Endothelial cell of umbilical vein (primary cell): ENCODE data around the gene MTSS2. TPM values are rescaled to one million over a fixed set of nuclear protein-coding genes. Genes with fewer than 3 reads are reported as not detected.

ENCODE experiments used
- BruUV-seq: library from RNA; stranded (reverse); fragments of 400-500 nt; replicated peaks from 2 replicates; lab custom pipeline; 2021; lab: Mats Ljungman, UMichigan
- CTCF ChIA-PET: fragments of 300-600, 350-600 bp; sonication (Branson Sonifier 250); formaldehyde crosslinking; loops from one replicate; lab custom pipeline; 2021; ENCODE audit warnings: antibody characterized with exemption, inconsistent platforms; lab: Charles Lee
- POLR2A ChIA-PET: fragments of 300-600, 350-600 bp; sonication (Branson Sonifier 250); formaldehyde crosslinking; loops from one replicate; lab custom pipeline; 2021; ENCODE audit warnings: antibody characterized with exemption, inconsistent platforms; lab: Charles Lee
- DNase-seq: peaks from one replicate; pipeline ENCODE4 v3.0.0-alpha.2; 2011; ENCODE audit warnings: low read depth, low spot score
- FAIRE-seq: peaks from 2 replicates; lab custom pipeline; 2011; peaks lifted over from hg19 to GRCh38; lab: Jason Lieb, UNC
- H2AFZ ChIP-seq: 2 replicates; pipeline ENCODE4 v1.6.0; 2012; ENCODE audit warnings: low read depth, low read length, control low read depth, inconsistent platforms
- H3K27ac ChIP-seq: 2 replicates; pipeline ENCODE4 v1.5.1; 2011; ENCODE audit warnings: low read depth, mild to moderate bottlenecking, control low read depth, low read length, moderate library complexity; ENCODE audit not compliant: insufficient read depth
- H3K27me3 ChIP-seq, 2 experiments: 2 replicates each; pipeline versions ENCODE4 v1.6.0 to v1.6.1; 2011; ENCODE audit warnings: low read length in 2 of 2, mixed read lengths in 1 of 2; ENCODE audit not compliant: control insufficient read depth in 2 of 2, insufficient read depth in 2 of 2
- H3K36me3 ChIP-seq, 2 experiments: 2 replicates in 1 of 2; 3 replicates in 1 of 2; pipeline ENCODE4 v1.5.1; 2011; ENCODE audit warnings: low read length in 2 of 2, mild to moderate bottlenecking in 1 of 2, moderate library complexity in 1 of 2; ENCODE audit not compliant: control insufficient read depth in 2 of 2, insufficient read depth in 2 of 2; ENCODE audit errors: extremely low read depth in 1 of 2
- H3K4me1 ChIP-seq: 3 replicates; pipeline ENCODE4 v1.5.1; 2011; ENCODE audit warnings: mild to moderate bottlenecking, low read length; ENCODE audit not compliant: control insufficient read depth, insufficient read depth; ENCODE audit errors: extremely low read depth
- H3K4me2 ChIP-seq: 2 replicates; pipeline ENCODE4 v1.6.1; 2011; ENCODE audit warnings: low read length, control low read depth, mixed read lengths; ENCODE audit not compliant: insufficient read depth
- H3K4me3 ChIP-seq, 3 experiments: fragments of 200-600 bp in 1 of 3; sonication (generic), shearing (Covaris generic) in 1 of 3; replicated peaks in 1 of 3; 2 replicates each; pipeline ENCODE4 v1.5.1; 2011 to 2016; ENCODE audit warnings: control low read depth in 3 of 3, low read length in 3 of 3, mild to moderate bottlenecking in 2 of 3, inconsistent platforms in 1 of 3, low read depth in 1 of 3, moderate library complexity in 1 of 3; ENCODE audit not compliant: insufficient read depth in 1 of 3
- H3K79me2 ChIP-seq: 2 replicates; pipeline ENCODE4 v1.6.0; 2012; ENCODE audit warnings: low read length, inconsistent platforms; ENCODE audit not compliant: control insufficient read depth, insufficient read depth
- H3K9ac ChIP-seq: replicated peaks from 2 replicates; pipeline ENCODE3; 2011; ENCODE audit warnings: low read length, control low read depth; ENCODE audit not compliant: insufficient read depth; ENCODE audit errors: extremely low read depth
- H3K9me1 ChIP-seq: replicated peaks from 3 replicates; pipeline ENCODE4 v1.6.0; 2011; ENCODE audit warnings: mild to moderate bottlenecking, low read length; ENCODE audit not compliant: control insufficient read depth, insufficient read depth; ENCODE audit errors: extremely low read depth
- H3K9me3 ChIP-seq: replicated peaks from 2 replicates; pipeline ENCODE4 v1.5.1; 2012; ENCODE audit warnings: low read length, inconsistent platforms; ENCODE audit not compliant: control insufficient read depth, insufficient read depth
- H4K20me1 ChIP-seq: replicated peaks from 2 replicates; pipeline ENCODE3; 2011; ENCODE audit warnings: mild to moderate bottlenecking, low read length; ENCODE audit not compliant: control insufficient read depth, insufficient read depth; ENCODE audit errors: extremely low read depth
- EZH2 ChIP-seq: IDR thresholded peaks from 2 replicates; pipeline ENCODE4 v1.6.1; 2012; ENCODE audit warnings: borderline replicate concordance, low read depth, mild to moderate bottlenecking, moderate library complexity, low read length, inconsistent platforms; ENCODE audit not compliant: severe bottlenecking
- JUN ChIP-seq: IDR thresholded peaks from 2 replicates; pipeline ENCODE4 v1.6.1; 2011; ENCODE audit warnings: borderline replicate concordance, low read depth; ENCODE audit not compliant: insufficient read length, insufficient read depth
- POLR2A ChIP-seq: IDR thresholded peaks from 2 replicates; pipeline ENCODE4 v1.6.1; 2012; ENCODE audit warnings: low read depth, mild to moderate bottlenecking, control low read depth, low read length
- POLR2AphosphoS5 ChIP-seq: IDR thresholded peaks from 2 replicates; pipeline ENCODE4 v1.6.1; 2012; ENCODE audit warnings: low read depth, mild to moderate bottlenecking, control low read depth, low read length, moderate library complexity; ENCODE audit not compliant: insufficient read depth
- dilution Hi-C: fragments of 300-500 bp; cut with MboI; formaldehyde crosslinking; loops from one replicate; pipeline ENCODE4 v1.15.0; 2019; ENCODE audit warnings: low sequenced_read_pairs; ENCODE audit not compliant: extremely low pct_ligation_motif_present
- intact Hi-C: fragments of 100-400 bp; cut with micrococcal nuclease; formaldehyde crosslinking; loops from one replicate; pipeline ENCODE4 v1.10.0; 2022
- polyA plus RNA-seq, 4 experiments: library from polyadenylated mRNA; depleted of rRNA in 3 of 4; stranded (reverse) in 3 of 4; unstranded in 1 of 4; fragments of >200 nt; gene quantifications; 2 replicates each; pipeline versions ENCODE4 v1.2.1 to v1.2.3, GENCODE V29; 2011 to 2012; ENCODE audit warnings: missing spikeins in 1 of 4
- total RNA-seq: library from RNA; stranded (reverse); gene quantifications from 2 replicates; pipeline ENCODE4 v1.2.3, GENCODE V29; 2021
- TF ChIP-seq, protein P1 (sequence below): IDR thresholded peaks from 2 replicates; pipeline ENCODE4 v1.6.1; 2011; ENCODE audit not compliant: insufficient read depth, insufficient read length

Gene MTSS2
- total and polyA plus RNA-seq, 2 donors (not counting 3 experiments of a cell fraction or from before 2014, with no cell fraction given), result 38.4 to 42.3 TPM

DNA sequence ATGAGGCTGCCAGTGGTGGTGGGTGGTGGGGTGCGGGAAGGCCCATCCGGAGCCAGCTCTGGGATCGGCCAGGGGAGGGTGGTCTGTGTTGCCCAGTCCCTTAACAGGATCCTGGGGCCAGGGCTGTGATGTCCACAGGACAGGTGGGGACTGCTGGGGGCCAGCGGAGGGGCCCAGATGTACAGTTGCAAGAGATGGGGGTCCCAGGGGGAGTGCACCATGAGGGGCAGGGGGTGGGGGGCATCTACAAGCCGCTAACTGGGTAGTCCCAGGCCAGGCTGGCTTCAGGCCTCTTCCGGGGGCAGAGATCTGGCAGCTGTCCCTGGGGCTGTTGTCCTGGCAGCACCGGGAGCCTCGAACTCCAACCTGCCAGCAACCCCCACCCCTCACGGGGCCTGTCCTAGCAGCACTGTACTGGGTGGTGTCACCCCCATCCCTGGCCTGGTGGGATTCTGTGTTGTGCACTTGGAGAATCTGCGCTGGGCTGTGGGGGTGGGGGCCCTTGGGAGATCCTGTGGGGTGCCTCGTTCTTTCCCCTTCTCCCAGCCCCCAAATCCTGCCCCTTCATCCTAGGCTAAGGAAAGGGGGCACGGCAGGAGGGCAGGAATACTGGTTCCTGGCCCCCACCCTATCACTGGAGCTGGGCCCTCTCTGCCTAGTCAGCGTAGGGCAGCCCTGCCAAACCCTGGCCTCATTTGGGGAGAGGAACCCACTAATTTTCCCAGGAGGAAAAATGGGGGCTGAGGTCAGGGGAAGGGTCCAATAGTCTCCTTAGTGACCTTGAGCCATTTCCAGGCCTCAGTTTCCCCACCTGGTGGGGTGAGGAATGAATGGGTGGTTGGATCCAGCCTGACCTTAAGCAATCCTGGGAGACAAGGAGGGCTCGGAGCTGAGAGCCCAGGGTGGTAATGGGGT, 1.4 kb downstream of the MTSS2 start:
- H3K27me3 ChIP-seq, result no peaks in the 10 kb centered on the region
- ChIA-PET CTCF (interaction anchor here (1.9 to 7.8 kb wide), 4 partner anchors 54 to 87 kb away, joined by 9 to 144 read pairs (median 54); no protein-coding TSS in a partner anchor), POLR2A (interaction anchor here (0.6 kb wide), 1 partner anchor 86 kb away, joined by 3 read pairs; no protein-coding TSS in a partner anchor)
- dilution Hi-C loops (no loop called here), intact Hi-C loops (loop anchor here (1.0 to 5.0 kb wide), 3 partner anchors 54 to 1497 kb away; partner anchors contain the start of gene SNTB2)
- H3K9me3 ChIP-seq, result no peaks in the 10 kb centered on the region
- DNase-seq, result no peak
- no peaks in the 10 kb centered on the region for H4K20me1 ChIP-seq
- peaks cover 0 to 5% of the 10 kb centered on the region in 2 experiments for H3K36me3 ChIP-seq
- H3K4me3 ChIP-seq, result peak overlapping the region; percentile 58 to 94 (median 61)
- no peak overlapping the region for H2AFZ ChIP-seq
- BruUV-seq, result TSS peak; percentile 6
- TF ChIP-seq EZH2 (no peak), JUN (no peak), POLR2AphosphoS5 (no peak), POLR2A (no peak)
- TF ChIP-seq, protein P1, sequence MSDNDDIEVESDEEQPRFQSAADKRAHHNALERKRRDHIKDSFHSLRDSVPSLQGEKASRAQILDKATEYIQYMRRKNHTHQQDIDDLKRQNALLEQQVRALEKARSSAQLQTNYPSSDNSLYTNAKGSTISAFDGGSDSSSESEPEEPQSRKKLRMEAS, result no peak
- H3K27ac ChIP-seq, result no peak overlapping the region
- no peaks in the 10 kb centered on the region for H3K9me1 ChIP-seq
- H3K79me2 ChIP-seq, result peaks cover 33% of the 10 kb centered on the region
- peaks cover 21% of the 10 kb centered on the region for H3K4me1 ChIP-seq
- FAIRE-seq, result no peak
- H3K4me2 ChIP-seq, result peak overlapping the region; percentile 76
- H3K9ac ChIP-seq, result no peak overlapping the region
